GM12892 (cell line): Measurements from ENCODE around the gene NACA2.

Experiments used
- POLR2A ChIP-seq: IDR thresholded peaks from 2 replicates; pipeline ENCODE4 v1.6.1; 2011; ENCODE audit warnings: low read depth, low read length, control low read depth
- POLR2AphosphoS5 ChIP-seq: IDR thresholded peaks from 2 replicates; pipeline ENCODE4 v1.6.1; 2011; ENCODE audit warnings: low read depth, low read length, control low read depth
- TAF1 ChIP-seq: IDR thresholded peaks from 2 replicates; pipeline ENCODE4 v1.6.1; 2011; ENCODE audit warnings: low read depth, mild to moderate bottlenecking, control low read depth, low read length, borderline replicate concordance

- TF ChIP-seq POLR2AphosphoS5 (no peak), TAF1 (no peak), POLR2A (no peak)
Measured at GRCh38 chr17:61574542-61575351, 16.3 kb downstream of the NACA2 start.
